GM19328 (cell line): Measurements from ENCODE around the gene AGPAT3.
"Not testable (repeated sequence)": the region's sequence is repeated elsewhere in the genome, so short reads cannot be mapped to it uniquely, and the experiment has no call there.

ENCODE experiments used
- ATAC-seq: cut with Tn5 transposase; IDR thresholded peaks from one replicate; pipeline ENCODE4 v1.9.1; 2021; ENCODE audit warnings: mild to moderate bottlenecking, moderate library complexity; ENCODE audit not compliant: unreplicated experiment

Gene AGPAT3

DNA sequence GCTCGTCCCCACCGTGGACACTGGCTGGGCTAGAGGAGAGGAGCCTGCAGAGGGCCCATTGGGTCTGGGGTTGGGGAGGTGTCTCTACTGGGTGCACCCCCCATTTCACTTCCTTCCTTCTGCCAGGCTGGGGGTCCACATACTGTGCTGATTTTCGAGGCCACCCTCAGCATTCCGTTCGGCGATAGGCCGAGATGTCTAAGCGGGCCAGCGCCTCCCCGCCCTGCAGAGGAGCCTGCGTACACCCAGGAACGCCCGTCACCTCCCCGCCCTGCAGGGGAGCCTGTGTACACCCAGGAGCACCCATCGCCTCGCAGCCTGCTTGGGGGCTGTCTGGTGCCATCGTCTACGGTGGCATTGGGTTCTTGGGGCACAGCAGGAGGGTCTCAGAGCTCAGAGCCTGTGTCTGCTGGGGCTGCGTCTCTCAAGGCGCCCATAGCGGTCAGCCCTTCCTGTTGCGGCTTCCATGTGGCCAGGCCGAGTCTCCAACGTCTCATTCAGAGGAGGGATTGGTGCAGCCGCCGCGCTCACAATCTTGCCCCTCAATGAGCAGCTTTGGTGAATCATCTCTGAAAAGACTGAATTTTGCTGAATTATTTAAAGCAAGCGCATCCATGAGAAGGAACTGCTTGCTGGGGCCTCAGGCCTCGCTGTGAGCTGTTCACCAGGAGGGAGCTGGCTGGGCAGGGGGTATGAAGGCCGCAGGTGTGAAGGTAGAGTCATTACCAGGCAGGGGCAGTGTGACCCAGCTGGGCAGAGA lies 30.7 kb upstream of the AGPAT3 start:
- no peak for ATAC-seq

DNA sequence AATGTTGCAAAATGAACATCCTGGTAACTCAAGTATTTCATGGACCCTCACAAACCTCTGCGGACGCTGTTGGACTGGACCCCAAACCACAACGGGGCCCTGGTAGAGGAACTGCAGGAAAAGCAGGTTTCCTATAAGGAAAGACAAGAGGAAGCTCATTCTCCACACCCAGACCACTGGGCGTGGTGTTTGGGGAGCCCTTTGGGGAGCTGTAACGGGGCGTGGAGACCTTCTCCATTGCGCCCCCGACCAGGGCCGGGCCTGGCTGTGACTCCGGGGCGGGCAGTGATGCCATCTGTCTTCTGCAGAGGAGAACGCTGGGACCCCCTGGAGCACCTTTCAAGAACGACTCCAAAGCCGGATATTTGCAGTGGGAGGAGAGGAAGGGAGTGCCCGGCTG lies 30.0 kb upstream of the AGPAT3 start:
- ATAC-seq, result no peak

DNA sequence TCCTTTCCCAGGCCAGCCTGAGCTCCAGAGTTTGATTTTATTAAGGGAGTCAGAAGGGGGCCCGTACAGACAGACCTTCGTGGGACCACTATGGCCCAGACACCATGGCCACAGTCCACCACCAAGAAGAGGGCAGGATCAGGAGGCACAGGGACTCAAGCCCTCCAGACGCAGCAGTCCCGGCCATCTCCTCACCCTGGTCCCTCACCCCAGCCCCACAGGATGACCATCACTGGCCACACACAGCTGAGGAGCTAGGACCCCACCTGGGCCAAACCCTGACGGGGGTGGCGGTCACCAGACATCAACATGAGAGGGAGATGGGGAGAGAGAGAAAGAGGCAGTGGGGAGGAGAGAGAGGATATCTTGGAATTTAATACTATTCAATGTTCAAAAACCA lies 29.2 kb upstream of the AGPAT3 start:
- no peak for ATAC-seq

DNA sequence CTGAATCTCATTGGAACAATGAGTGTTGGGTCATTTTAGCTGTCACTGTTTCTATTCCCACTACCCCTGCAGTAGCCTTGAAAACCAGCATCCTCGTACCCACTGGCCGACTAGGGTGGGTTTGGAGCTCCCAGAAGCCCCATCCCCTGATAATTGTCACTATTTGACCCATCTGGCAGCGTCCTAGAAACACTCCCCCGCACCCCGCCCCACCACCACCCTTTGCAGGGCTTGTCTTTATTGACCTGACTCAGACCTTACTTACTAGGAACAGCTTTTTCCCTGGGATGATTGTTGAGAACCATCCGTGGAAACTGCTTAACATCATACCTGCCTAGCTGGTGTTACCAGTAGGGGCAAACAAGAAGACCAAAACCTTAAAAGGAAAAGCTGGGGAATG lies 28.4 kb upstream of the AGPAT3 start:
- no peak for ATAC-seq

DNA sequence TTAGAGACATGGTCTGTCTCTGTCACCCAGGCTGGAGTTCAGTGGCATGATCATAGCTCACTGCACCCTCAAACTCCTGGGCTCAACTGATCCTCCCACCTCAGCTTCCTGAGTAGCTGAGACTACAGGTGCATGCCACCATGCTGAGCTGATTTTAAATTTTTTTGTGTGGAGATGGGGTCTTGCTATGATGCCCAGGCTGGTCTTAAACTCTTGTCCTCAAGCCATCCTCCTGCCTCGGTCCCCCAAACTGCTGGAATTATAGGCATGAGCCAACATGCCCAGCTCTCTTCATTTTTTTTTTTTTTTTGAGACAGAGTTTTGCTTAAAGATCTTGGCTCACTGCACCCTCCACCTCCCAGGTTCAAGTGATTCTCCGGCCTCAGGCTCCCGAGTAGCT lies 24.8 kb upstream of the AGPAT3 start:
- no peak for ATAC-seq

DNA sequence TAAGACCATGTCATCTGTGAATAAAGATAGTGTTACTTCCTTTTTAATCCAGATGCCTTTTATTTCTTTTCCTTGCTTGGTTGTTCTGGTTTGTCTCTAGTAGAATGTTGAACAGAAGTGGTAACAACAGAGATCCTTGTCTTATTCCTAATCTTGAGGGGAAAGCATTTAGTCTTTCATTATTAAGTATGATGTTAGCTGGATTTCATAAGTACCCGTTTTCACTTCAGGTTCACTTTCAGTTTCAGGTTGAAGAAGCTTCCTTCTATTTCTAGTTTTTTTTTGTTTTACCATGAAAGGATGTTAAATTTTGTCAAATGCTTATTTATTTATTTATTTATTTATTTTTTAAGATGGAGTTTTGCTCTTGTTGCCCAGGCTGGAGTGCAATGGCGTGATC lies 22.3 kb upstream of the AGPAT3 start:
- ATAC-seq, result no peak

DNA sequence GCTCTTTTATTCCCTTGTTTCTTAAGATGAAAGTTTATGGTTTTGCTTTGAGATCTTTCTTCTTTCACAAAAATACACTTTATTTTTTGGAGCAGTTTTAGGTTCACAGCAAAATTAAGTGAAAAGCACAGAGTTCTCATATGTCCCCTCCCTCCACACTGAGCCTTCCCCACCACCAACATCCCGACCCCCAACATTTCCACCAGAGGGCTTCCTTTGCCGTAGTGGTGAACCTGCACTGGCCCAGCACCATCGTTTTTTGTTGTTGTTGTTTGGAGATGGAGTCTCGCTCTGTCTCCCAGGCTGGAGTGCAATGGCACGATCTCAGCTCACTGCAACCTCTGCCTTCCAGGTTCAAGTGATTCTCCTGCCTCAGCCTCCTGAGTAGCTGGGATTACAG lies 20.1 kb upstream of the AGPAT3 start:
- not testable (repeated sequence) for ATAC-seq

DNA sequence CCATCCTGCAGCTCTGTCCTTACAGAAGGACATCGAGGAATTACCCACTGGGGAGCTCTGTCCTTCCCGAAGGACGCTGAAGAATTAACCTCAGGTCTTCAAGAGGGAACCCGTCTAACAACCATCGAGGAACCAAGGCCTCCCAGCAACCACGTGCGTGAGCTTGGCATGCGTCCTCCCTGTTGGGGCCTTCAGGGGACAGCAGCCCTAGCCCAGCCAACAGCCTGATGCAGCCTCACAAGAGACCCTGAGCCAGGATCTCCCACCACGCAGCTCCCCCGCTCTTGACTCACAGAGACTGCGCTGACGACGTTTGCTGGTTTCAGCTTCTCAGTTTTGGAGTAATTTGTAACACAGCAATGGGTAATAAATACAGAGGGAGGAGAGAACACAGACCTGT lies 19.6 kb upstream of the AGPAT3 start:
- ATAC-seq, result no peak

DNA sequence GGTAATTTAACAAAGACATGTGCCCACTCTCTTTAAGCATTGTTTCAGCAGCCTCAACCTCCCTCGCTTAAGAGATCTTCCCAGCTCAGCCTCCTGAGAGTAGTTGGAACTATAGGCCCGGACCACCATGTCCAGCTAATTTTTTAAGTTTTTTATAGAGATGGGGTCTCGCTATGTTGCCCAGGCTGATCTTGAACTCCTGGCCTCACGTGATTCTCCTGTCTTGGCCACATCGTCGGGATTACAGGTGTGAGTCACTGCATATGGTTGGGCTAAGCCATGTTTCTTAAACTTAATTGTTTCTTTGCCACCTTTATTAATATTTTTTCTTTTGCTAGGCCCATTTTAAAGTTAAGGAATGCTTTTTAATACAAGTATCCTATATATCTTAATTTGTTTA lies 18.6 kb upstream of the AGPAT3 start:
- ATAC-seq, result no peak

DNA sequence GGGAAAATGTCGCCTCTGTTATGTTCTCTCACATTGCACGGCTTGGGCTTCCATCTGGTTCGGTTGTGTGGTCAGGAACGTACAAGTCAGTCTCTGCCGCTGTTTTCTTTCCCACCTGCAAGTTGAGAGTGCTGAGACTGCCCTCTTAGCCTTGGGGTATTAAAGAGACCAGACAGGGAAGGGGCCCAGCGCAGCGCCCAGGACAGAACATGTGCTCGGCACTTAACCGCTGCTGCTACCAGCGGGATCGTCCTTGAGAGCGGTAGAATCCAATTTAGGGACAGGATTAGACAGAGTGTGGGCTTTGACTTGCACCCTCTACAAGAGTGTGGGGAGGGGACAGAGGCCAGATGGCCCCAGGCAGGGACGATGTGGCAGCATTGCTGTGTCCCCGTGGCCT lies 17.7 kb upstream of the AGPAT3 start:
- ATAC-seq, result no peak

DNA sequence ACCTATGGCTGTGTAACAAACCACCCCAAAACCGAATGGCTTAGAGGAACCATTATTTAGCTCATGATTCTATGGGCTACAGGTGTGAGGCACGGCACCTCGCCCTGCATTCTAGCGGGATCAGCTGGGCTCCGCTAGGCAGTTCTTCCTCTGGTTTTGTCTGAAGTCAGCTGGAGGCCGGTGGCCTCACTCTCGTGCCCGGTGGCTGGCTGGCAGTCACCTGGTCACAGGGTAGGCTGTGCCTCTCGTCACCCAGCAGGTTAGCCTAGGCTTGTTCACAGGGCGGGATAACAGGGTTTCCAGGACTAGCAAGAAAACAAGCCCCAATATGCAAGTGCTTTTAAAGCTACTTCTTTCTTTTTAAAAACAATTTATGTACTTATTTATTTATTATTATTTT lies 16.3 kb upstream of the AGPAT3 start:
- no peak for ATAC-seq

DNA sequence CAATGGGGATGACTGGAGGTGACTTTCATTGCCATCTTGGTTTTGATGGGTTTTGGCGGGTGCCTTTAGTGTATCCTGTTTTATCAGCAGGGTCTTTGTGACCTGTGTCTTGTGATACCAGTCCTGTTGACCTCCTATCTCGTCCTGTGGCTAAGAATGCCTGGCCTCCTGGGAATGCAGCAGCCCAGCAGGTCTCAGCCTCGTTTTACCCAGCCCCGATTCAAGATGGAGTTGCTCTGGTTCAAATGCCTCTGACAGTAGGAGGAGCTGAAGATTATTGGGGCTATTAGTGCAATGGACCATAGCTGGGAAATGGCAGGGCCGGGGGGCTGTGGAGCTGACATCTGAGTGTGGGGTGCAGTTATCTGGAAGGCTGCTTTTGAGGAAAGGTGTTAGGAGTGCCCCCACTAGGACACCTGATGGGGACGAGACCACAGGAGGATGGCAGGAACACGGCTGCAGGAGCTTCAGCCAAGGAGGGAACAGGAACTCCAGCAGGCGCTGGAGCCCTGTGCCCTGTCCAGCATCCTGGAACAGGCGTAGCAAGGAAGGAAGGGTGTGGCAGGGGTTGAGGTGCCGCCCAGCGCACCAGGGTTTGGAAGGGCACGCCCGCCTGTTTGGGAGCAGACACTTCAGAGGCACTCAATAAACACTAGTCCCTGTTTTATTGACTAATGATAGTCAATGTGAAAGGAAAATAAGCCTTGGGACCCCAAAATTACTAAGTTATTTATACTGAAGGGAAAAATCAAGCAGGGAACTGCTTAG lies 15.3 kb upstream of the AGPAT3 start:
- ATAC-seq, result no peak

DNA sequence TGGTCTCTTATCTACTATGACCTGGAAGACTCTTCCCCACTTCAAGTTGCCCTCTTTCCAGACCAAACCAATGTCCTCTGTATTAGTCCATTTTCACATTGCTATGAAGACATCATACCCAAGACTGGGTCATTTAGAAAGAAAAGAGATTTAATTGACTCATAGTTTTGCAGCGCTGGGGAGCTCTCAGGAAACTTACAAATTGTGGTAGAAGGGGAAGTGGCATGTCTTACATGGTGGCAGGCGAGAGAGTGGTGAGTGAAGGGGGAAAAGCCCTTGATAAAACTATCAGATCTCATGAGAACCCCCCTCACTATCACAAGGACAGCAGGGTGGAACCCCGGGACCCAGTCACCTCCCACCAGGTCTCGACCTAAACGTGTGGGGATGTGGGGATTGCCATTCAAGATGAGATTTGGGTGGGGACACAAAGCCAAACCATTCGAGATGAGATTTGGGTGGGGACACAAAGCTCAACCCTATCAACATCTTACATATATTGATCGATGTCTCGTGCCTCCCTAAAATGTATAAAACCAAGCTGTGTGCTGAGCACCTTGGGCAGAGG lies 14.2 kb upstream of the AGPAT3 start:
- ATAC-seq, result no peak

DNA sequence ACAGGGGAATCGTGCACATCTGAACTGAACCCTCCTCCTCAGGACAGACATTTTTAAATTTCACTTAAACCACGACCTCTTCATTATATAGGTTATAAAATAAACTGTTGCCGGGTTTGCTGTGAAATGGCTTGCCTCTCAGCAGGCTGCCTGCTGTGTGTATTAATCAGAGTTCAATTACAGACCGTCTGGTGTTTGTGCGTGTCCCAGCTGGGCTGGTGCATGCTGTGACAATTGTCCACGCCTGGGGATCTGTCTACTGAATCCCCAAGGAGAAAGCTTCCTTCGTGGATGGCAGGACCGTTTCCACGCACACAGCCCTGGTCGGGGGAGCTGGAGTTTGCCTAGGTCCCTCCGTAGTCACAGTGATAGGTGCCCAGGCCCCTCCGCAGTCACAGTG lies 13.4 kb upstream of the AGPAT3 start:
- no peak for ATAC-seq

DNA sequence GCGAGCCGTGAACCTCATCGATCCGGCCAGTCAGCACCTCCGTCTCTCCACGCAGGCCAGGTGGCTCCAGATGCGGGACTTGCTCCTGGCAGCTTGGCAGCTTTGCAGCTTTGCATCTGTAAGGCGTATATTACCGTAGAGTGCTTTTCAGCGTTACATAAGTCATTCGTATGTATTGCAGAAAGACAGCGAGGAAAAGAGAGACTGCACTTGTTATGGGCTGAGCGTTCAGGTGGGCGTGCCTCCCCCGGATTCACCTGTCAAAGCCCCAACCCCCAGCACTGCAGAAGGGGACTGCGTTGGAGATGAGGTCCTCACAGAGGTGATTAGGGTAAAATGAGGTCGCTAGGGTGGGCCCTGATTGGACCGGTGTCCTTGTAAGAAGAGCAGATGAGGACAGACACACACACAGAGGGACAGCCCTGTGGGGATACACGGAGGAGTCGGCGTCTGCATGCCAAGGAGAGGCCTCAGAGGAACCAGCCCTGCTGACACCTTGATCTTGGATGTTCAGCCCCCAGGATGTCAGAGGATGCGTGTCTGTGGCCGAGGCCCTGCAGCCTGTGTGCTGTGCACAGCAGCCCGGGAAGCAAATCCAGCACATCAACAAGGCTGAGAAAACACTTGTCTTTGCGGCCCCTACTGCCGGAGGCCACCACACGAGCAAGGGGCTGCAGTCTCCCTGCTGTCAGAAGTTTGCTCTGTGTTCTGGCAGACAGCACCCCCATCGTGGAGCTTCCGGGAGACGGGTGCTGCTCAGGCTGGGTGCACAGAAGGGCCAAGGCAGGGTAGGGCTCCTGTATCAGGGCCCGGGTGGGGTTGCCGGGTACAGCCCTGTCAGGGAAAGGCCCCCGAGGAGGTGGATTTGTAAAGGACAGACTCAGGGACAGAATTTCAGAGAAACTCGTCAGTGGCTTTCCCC lies 10.9 kb upstream of the AGPAT3 start:
- ATAC-seq, result no peak

DNA sequence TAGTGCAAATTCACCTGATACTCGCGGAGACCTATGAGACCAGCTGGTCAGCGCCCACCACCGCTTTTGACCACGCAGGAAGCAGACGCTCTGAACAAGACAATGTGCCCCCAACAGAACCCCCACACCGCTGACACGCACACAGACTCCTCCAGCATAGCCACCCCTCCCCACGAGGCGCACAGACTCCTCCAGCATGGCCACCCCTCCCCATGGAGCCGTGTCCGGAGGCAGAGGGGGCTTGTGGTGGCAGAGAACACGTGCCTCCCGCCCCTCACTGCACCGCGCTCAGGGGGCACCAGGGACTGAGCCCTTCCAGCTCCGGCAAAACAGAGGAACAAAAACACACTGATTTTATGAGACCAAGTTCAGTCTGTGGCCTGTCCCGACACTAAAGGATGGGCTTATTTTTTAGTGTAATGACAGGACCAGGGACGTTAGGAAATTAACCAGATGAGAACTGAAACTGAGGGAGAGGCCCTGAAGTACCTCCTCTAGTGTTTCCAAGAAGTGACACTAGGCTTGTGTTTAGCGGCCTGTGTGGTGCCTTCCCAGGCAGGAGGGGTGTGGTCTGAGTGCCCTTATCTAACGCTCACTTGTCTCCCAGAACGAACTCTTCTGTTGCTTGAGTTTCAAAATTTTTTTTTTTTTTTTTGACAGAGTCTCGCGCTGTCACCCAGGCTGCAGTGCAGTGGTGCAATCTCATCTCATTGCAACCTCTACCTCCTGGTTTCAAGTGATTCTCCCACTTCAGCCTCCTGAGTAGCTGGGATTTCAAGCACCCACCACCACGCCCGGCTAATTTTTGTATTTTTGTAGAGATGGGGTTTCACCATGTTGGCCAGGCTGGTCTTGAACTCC lies 10.0 kb upstream of the AGPAT3 start:
- ATAC-seq, result no peak

DNA sequence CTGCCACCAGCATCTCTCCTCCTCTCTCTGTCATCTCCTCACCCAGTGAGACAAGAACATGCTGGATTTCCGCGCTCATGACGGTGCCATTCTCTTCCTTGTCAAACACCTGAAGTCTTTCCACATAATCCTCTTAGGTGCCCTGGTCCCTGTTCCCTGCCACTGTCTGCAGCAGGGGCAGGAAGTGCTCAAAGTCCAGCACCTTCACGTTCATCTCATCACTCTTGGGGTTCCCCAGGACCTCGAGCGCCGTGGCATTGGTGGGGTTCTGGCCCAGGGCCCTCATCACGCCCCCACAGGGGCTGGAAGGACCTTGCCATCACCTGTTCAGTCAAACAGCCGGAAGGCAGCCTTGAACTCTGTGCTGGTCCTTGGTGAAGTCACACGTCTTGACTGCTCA lies 9.1 kb upstream of the AGPAT3 start:
- no peak for ATAC-seq

DNA sequence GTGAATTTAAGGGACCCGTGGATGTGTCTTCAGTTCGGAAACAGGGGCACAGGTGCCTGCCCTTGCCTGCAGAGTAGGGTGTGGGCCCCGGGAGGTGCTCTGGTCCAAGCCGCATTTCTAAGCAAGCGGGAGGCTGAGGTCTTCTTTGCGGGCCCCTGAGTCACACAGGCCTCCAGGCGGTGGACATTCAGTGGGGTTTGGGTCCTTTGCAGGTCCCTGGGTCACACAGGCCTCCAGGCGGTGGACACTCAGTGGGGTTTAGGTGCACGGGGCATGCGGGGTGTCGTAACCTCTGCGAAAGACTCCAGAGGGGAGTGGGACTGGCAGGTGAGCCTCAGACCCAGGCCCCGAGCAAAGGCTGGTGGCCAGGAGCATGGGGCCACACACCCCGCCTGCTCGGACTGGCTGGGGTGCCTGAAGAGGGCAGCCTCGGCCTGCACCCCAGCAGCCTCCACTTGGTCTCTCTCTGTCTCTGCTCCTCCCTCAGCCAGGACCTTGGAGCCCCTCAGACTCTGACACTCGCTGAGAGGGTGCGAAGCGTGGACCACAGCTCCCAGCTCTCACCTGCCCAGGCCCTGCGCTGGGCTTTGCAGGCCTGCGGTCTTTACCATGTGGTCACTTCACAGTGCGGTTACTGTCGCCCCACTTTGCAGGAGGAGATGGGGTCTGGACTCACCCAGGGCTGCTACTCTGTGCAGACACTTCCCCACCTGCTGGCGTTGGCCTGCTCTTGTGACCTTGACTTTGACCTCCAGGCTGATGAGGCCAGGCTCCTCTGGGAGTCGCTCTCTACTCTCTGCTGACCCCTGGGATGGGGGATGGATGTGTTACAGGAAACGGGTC lies 6.0 kb upstream of the AGPAT3 start:
- no peak for ATAC-seq

DNA sequence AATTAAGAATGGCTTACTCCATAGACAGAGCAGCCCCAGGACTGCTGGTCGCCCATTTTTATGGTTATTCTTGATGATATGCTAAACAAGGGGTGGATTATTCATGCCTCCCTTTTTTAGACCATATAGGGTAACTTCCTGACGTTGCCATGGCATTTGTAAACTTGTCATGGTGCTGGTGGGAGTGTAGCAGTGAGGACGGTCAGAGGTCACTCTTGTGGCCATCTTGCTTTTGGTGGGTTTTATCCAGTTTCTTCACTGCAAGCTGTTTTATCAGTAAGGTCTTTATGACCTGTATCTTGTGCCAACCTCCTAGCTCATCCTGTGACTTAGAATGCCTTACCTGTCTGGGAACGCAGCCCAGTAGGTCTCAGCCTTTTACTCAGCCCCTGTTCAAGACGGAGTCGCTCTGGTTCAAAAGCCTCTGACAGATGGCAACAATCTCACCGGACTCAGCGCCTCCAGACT lies 5.2 kb upstream of the AGPAT3 start:
- no peak for ATAC-seq
